ENCODE results near the gene KRT83. TPM values are rescaled to one million over a fixed set of nuclear protein-coding genes. Genes with fewer than 3 reads are reported as not detected.

Gene KRT83
- total and polyA plus RNA-seq, 12 donors = not detected

DNA sequence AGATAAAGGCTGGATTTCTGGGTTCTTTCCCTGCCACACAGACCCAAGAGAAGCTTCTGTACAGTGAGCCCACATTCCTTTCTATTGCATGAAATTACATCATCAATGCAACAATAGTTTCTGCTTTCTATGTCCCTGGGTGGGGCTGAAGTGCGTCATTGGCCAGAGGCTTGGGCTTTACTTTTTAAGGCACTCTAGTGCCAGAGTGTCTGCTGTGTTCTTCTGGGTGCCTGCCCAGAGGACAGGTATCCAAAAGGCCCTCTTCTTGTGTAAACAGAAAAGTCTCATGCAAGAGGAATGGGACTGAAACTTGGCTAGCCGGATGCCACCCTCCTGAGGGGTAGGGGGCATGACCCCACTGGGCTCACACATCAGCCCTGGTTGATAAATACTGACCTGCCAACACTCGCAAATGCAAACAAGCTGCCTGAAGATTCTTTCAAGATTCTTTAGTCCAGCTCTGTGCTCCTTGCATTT, 40.8 kb downstream of the KRT83 start:
- H3K9me3 ChIP-seq (replicated peaks in 1 of 3) = no peaks in the 10 kb centered on the region
- intact Hi-C loops (cut with DNase I) = no loop called here
- peaks cover 4 to 7% of the 10 kb centered on the region in 2 donors for H3K4me1 ChIP-seq (replicated peaks in 1 of 2)
- TF ChIP-seq POLR2A (IDR thresholded peaks at IDR 0.05) = no peak
- TF ChIP-seq, protein P1, sequence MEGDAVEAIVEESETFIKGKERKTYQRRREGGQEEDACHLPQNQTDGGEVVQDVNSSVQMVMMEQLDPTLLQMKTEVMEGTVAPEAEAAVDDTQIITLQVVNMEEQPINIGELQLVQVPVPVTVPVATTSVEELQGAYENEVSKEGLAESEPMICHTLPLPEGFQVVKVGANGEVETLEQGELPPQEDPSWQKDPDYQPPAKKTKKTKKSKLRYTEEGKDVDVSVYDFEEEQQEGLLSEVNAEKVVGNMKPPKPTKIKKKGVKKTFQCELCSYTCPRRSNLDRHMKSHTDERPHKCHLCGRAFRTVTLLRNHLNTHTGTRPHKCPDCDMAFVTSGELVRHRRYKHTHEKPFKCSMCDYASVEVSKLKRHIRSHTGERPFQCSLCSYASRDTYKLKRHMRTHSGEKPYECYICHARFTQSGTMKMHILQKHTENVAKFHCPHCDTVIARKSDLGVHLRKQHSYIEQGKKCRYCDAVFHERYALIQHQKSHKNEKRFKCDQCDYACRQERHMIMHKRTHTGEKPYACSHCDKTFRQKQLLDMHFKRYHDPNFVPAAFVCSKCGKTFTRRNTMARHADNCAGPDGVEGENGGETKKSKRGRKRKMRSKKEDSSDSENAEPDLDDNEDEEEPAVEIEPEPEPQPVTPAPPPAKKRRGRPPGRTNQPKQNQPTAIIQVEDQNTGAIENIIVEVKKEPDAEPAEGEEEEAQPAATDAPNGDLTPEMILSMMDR (IDR thresholded peaks at IDR 0.05) = no peak
- DNase-seq = peak in 1 of 7 donors; percentile 29
- H3K27ac ChIP-seq = peak overlapping the region in 1 of 5 donors; percentile 80
- no peaks in the 10 kb centered on the region for H3K36me3 ChIP-seq (replicated peaks in 1 of 2)
- 65 to 92% (median 84%) methylated on average over 3 of the region's 3 CpGs for WGBS, 4 donors
- no peak overlapping the region for H3K4me3 ChIP-seq
- no peaks in the 10 kb centered on the region for H3K27me3 ChIP-seq

DNA sequence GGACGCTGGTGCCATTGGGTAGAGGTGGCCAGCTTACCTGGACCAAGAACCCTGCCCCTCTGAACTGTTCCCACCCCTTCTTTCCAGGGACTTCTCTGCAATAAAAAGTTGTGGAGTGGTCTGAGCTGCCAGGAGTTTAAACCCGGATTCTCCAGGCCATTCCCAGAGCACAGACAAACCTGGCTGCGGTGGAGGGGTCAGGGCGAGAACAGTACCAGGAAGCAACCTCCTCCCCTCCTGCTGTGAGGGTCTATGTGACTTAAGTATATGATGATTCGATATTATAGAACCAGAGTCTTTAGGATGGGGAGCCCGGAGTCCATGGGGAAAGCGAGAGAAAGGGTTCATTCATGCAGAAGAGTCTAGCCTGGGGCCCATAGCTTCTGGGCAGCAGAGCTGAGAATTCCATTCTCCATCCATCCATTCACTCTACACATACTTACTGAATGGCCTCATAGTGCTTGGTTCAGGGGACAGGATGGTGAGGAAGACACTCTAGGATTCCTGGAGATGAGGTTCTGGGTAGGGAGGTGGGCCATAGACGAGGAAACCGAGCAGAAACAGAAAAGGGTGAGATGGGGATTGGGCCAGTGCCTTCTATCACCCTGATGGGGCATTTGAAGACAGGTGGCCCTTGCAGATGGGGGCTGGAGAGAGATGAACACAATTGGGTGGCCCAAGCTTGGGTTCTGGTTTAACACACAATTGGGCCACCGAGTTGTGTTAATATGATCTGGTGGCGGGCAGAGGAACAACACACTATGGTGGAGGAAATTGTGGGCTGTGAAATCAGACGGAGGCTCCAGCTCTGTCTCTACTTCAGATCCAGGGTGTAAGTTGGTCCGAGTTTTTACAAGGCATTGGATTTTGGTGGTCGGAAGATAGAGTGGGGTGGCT, 41.5 kb downstream of the KRT83 start:
- H3K4me3 ChIP-seq = no peak overlapping the region
- intact Hi-C loops (cut with DNase I) = loop anchor here (2.0 to 5.0 kb wide), 3 partner anchors 47 to 119 kb away; partner anchors contain the start of gene KRT7 (in 1 of the 2)
- 81 to 84% (median 84%) methylated on average over 14 of the region's 14 CpGs for WGBS, 4 donors
- DNase-seq = peak in 1 of 7 donors; percentile 13
- TF ChIP-seq POLR2A (IDR thresholded peaks at IDR 0.05) = no peak
- TF ChIP-seq, protein P1 (IDR thresholded peaks at IDR 0.05) = no peak
- H3K27ac ChIP-seq = peak overlapping the region in 1 of 5 donors; percentile 61
- peaks cover 4 to 7% of the 10 kb centered on the region in 2 donors for H3K4me1 ChIP-seq (replicated peaks in 1 of 2)
- no peaks in the 10 kb centered on the region for H3K9me3 ChIP-seq (replicated peaks in 1 of 3)
- no peaks in the 10 kb centered on the region for H3K36me3 ChIP-seq (replicated peaks in 1 of 2)
- no peaks in the 10 kb centered on the region for H3K27me3 ChIP-seq

DNA sequence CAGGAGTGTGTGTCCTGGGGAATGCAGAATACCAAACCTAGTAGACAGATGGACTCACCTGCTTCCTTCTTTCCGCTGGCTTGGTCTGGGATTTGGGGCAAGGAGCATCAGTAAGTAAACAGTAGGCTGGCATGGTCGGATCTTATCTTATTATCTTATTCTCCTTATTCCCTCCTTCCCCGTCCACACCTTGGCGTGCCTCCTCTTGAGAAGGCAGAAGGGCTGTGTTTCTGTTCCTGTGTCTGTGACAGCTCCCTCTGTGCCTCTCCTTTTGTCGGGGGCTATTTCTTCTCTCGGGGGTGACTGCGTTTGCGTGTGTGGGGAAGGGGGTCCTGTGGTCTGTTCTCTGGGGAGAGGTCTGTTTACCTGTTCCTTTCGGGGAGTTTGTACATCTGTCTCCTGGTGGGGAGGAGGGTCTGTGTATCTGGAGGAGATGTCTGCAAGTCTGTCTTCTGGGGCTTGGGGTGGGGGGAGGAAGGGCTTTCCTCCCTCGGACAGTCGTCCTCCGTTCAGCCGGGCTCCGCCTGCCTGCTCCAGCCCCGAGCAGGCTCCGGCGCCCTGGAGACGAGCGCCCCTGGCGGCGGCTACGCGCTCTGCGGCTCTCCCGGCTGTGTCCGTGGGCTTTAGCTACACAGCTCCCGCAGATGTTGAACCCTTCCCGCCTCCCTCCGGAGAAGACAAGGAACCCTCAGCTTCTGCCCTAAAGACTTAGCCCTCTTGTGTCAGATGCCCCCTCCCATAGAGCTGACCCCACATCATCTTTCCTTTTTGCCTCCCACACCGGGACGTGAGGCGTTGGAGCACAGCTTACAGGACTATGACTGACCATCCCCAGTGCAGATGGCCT, 42.4 kb downstream of the KRT83 start:
- WGBS, 4 donors = 20 to 51% (median 34%) methylated on average over 12 to 32 of the region's 32 CpGs
- Histone ChIP-seq H3K4me1 (replicated peaks in 1 of 2) (peaks cover 4 to 7% of the 10 kb centered on the region in 2 donors), H3K9me3 (replicated peaks in 1 of 3) (no peaks in the 10 kb centered on the region), H3K4me3 (peak overlapping the region in 1 of 4 donors; percentile 25), H3K27ac (no peak overlapping the region), H3K27me3 (no peaks in the 10 kb centered on the region), H3K36me3 (replicated peaks in 1 of 2) (no peaks in the 10 kb centered on the region)
- peak; percentile 52 to 84 (median 80) for DNase-seq
- intact Hi-C loops (cut with DNase I) = loop anchor here (2.0 to 5.0 kb wide), 3 partner anchors 46 to 118 kb away; partner anchors contain the start of gene KRT7 (in 1 of the 2)
- no peak for TF ChIP-seq POLR2A (IDR thresholded peaks at IDR 0.05)
- TF ChIP-seq, protein P1 (IDR thresholded peaks at IDR 0.05) = peak; percentile 72 to 99 (median 94)
